ENCODE measurements around the gene CKM. TPM values are rescaled to one million over a fixed set of nuclear protein-coding genes. Genes with fewer than 3 reads are reported as not detected.

CKM gene
- total and polyA plus RNA-seq, 7 donors: 0.48 to 14.4 (median 0.83) TPM

- H3K9me3 ChIP-seq: no peaks in the 10 kb centered on the region
- no peak for TF ChIP-seq POLR2AphosphoS5 (IDR thresholded peaks at IDR 0.05)
- no peak for TF ChIP-seq POLR2A (IDR thresholded peaks at IDR 0.05)
- TF ChIP-seq EP300 (IDR thresholded peaks at IDR 0.05): no peak
- TF ChIP-seq CTCF (IDR thresholded peaks at IDR 0.05): no peak
- no peak overlapping the region for H3K27ac ChIP-seq
- DNase-seq: no peak
- intact Hi-C loops (cut with DNase I): no loop called here
- H3K4me1 ChIP-seq: peaks cover 0 to 6% (median 2%) of the 10 kb centered on the region in 4 donors
- no peaks in the 10 kb centered on the region for H3K36me3 ChIP-seq
- WGBS, 2 donors: 82 to 87% methylated on average over 10 of the region's 10 CpGs
- peaks cover 0 to 3% (median 0%) of the 10 kb centered on the region in 3 donors for H3K27me3 ChIP-seq
- H3K4me3 ChIP-seq: no peak overlapping the region
Observed at GRCh38 chr19:45333609-45334303, 11.1 kb upstream of the CKM start.

- intact Hi-C loops (cut with DNase I): no loop called here
Observed at GRCh38 chr19:45331411-45331810, 8.7 kb upstream of the CKM start.

GRCh38 chr19:45327404-45328143, 4.9 kb upstream of the CKM start:
- Histone ChIP-seq H3K27ac (no peak overlapping the region), H3K9me3 (no peaks in the 10 kb centered on the region), H3K36me3 (no peaks in the 10 kb centered on the region), H3K4me3 (no peak overlapping the region), H3K4me1 (peaks cover 0 to 30% (median 29%) of the 10 kb centered on the region in 4 donors), H3K27me3 (peaks cover 4 to 7% (median 5%) of the 10 kb centered on the region in 3 donors)
- TF ChIP-seq POLR2A (IDR thresholded peaks at IDR 0.05) (no peak), CTCF (IDR thresholded peaks at IDR 0.05) (no peak), POLR2AphosphoS5 (IDR thresholded peaks at IDR 0.05) (no peak), EP300 (IDR thresholded peaks at IDR 0.05) (no peak)
- intact Hi-C loops (cut with DNase I): loop anchor here (5.0 kb wide), 1 partner anchor 465 kb away; the partner anchor contains the start of gene DMWD
- DNase-seq: no peak
- 67 to 76% methylated on average over 13 of the region's 13 CpGs for WGBS, 2 donors

More at GRCh38 chr19:45331411-45331810, 8.7 kb upstream of the CKM start:
- H3K27me3 ChIP-seq: no peaks in the 10 kb centered on the region
- H3K36me3 ChIP-seq: no peaks in the 10 kb centered on the region
- TF ChIP-seq POLR2AphosphoS5 (IDR thresholded peaks at IDR 0.05): no peak
- TF ChIP-seq POLR2A (IDR thresholded peaks at IDR 0.05): no peak
- H3K27ac ChIP-seq: no peak overlapping the region
- H3K4me3 ChIP-seq: no peak overlapping the region
- H3K4me1 ChIP-seq: peaks cover 0 to 3% (median 1%) of the 10 kb centered on the region in 4 donors
- H3K9me3 ChIP-seq: no peaks in the 10 kb centered on the region
- no peak for DNase-seq
- 80 to 87% methylated on average over 7 of the region's 7 CpGs for WGBS, 2 donors

GRCh38 chr19:45324349-45324907, 1.8 kb upstream of the CKM start:
- H3K4me1 ChIP-seq: peaks cover 0 to 40% (median 37%) of the 10 kb centered on the region in 4 donors
- DNase-seq: no peak
- peak overlapping the region in 3 of 4 donors; percentile 34 to 47 (median 40) for H3K4me3 ChIP-seq
- 69 to 72% methylated on average over 11 of the region's 11 CpGs for WGBS, 2 donors
- TF ChIP-seq CTCF (IDR thresholded peaks at IDR 0.05): no peak
- TF ChIP-seq EP300 (IDR thresholded peaks at IDR 0.05): no peak
- TF ChIP-seq POLR2AphosphoS5 (IDR thresholded peaks at IDR 0.05): no peak
- no peak for TF ChIP-seq POLR2A (IDR thresholded peaks at IDR 0.05)
- H3K9me3 ChIP-seq: no peaks in the 10 kb centered on the region
- intact Hi-C loops (cut with DNase I): no loop called here
- H3K36me3 ChIP-seq: no peaks in the 10 kb centered on the region
- H3K27me3 ChIP-seq: peaks cover 4 to 11% (median 5%) of the 10 kb centered on the region in 3 donors
- H3K27ac ChIP-seq: peak overlapping the region; percentile 71 to 83 (median 79)

GRCh38 chr19:45323671-45324081, 1.0 kb upstream of the CKM start:
- peaks cover 4 to 11% (median 5%) of the 10 kb centered on the region in 3 donors for H3K27me3 ChIP-seq
- 3 to 4% methylated on average over 30 of the region's 30 CpGs for WGBS, 2 donors
- peak overlapping the region; percentile 18 to 47 (median 37) for H3K4me3 ChIP-seq
- DNase-seq: peak; percentile 83
- no peaks in the 10 kb centered on the region for H3K9me3 ChIP-seq
- intact Hi-C loops (cut with DNase I): no loop called here
- no peaks in the 10 kb centered on the region for H3K36me3 ChIP-seq
- peak overlapping the region; percentile 71 to 83 (median 79) for H3K27ac ChIP-seq
- H3K4me1 ChIP-seq: peaks cover 0 to 40% (median 37%) of the 10 kb centered on the region in 4 donors
- TF ChIP-seq CTCF (IDR thresholded peaks at IDR 0.05) (no peak), POLR2A (IDR thresholded peaks at IDR 0.05) (peak; percentile 37 to 73), EP300 (IDR thresholded peaks at IDR 0.05) (no peak), POLR2AphosphoS5 (IDR thresholded peaks at IDR 0.05) (peak; percentile 79 to 89 (median 85))

Data from sigmoid colon (tissue), 7 donors.